Endothelial cell of umbilical vein (primary cell): ENCODE measurements around the gene SYTL2. TPM values are rescaled to one million over a fixed set of nuclear protein-coding genes. Genes with fewer than 3 reads are reported as not detected.

ENCODE experiments used
- BruUV-seq: library from RNA; stranded (reverse); fragments of 400-500 nt; replicated peaks from 2 replicates; lab custom pipeline; 2021; lab: Mats Ljungman, UMichigan
- CTCF ChIA-PET: fragments of 300-600, 350-600 bp; sonication (Branson Sonifier 250); formaldehyde crosslinking; loops from one replicate; lab custom pipeline; 2021; ENCODE audit warnings: antibody characterized with exemption, inconsistent platforms; lab: Charles Lee
- POLR2A ChIA-PET: fragments of 300-600, 350-600 bp; sonication (Branson Sonifier 250); formaldehyde crosslinking; loops from one replicate; lab custom pipeline; 2021; ENCODE audit warnings: antibody characterized with exemption, inconsistent platforms; lab: Charles Lee
- DNase-seq: peaks from one replicate; pipeline ENCODE4 v3.0.0-alpha.2; 2011; ENCODE audit warnings: low read depth, low spot score
- FAIRE-seq: peaks from 2 replicates; lab custom pipeline; 2011; peaks lifted over from hg19 to GRCh38; lab: Jason Lieb, UNC
- H2AFZ ChIP-seq: 2 replicates; pipeline ENCODE4 v1.6.0; 2012; ENCODE audit warnings: low read depth, low read length, control low read depth, inconsistent platforms
- H3K27ac ChIP-seq: 2 replicates; pipeline ENCODE4 v1.5.1; 2011; ENCODE audit warnings: low read depth, mild to moderate bottlenecking, control low read depth, low read length, moderate library complexity; ENCODE audit not compliant: insufficient read depth
- H3K27me3 ChIP-seq, 2 experiments: 2 replicates each; pipeline versions ENCODE4 v1.6.0 to v1.6.1; 2011; ENCODE audit warnings: low read length in 2 of 2, mixed read lengths in 1 of 2; ENCODE audit not compliant: control insufficient read depth in 2 of 2, insufficient read depth in 2 of 2
- H3K36me3 ChIP-seq, 2 experiments: 2 replicates in 1 of 2; 3 replicates in 1 of 2; pipeline ENCODE4 v1.5.1; 2011; ENCODE audit warnings: low read length in 2 of 2, mild to moderate bottlenecking in 1 of 2, moderate library complexity in 1 of 2; ENCODE audit not compliant: control insufficient read depth in 2 of 2, insufficient read depth in 2 of 2; ENCODE audit errors: extremely low read depth in 1 of 2
- H3K4me1 ChIP-seq: 3 replicates; pipeline ENCODE4 v1.5.1; 2011; ENCODE audit warnings: mild to moderate bottlenecking, low read length; ENCODE audit not compliant: control insufficient read depth, insufficient read depth; ENCODE audit errors: extremely low read depth
- H3K4me2 ChIP-seq: 2 replicates; pipeline ENCODE4 v1.6.1; 2011; ENCODE audit warnings: low read length, control low read depth, mixed read lengths; ENCODE audit not compliant: insufficient read depth
- H3K4me3 ChIP-seq, 3 experiments: fragments of 200-600 bp in 1 of 3; sonication (generic), shearing (Covaris generic) in 1 of 3; replicated peaks in 1 of 3; 2 replicates each; pipeline ENCODE4 v1.5.1; 2011 to 2016; ENCODE audit warnings: control low read depth in 3 of 3, low read length in 3 of 3, mild to moderate bottlenecking in 2 of 3, inconsistent platforms in 1 of 3, low read depth in 1 of 3, moderate library complexity in 1 of 3; ENCODE audit not compliant: insufficient read depth in 1 of 3
- H3K79me2 ChIP-seq: 2 replicates; pipeline ENCODE4 v1.6.0; 2012; ENCODE audit warnings: low read length, inconsistent platforms; ENCODE audit not compliant: control insufficient read depth, insufficient read depth
- H3K9ac ChIP-seq: replicated peaks from 2 replicates; pipeline ENCODE3; 2011; ENCODE audit warnings: low read length, control low read depth; ENCODE audit not compliant: insufficient read depth; ENCODE audit errors: extremely low read depth
- H3K9me1 ChIP-seq: replicated peaks from 3 replicates; pipeline ENCODE4 v1.6.0; 2011; ENCODE audit warnings: mild to moderate bottlenecking, low read length; ENCODE audit not compliant: control insufficient read depth, insufficient read depth; ENCODE audit errors: extremely low read depth
- H3K9me3 ChIP-seq: replicated peaks from 2 replicates; pipeline ENCODE4 v1.5.1; 2012; ENCODE audit warnings: low read length, inconsistent platforms; ENCODE audit not compliant: control insufficient read depth, insufficient read depth
- H4K20me1 ChIP-seq: replicated peaks from 2 replicates; pipeline ENCODE3; 2011; ENCODE audit warnings: mild to moderate bottlenecking, low read length; ENCODE audit not compliant: control insufficient read depth, insufficient read depth; ENCODE audit errors: extremely low read depth
- CTCF ChIP-seq, 2 donors: IDR thresholded peaks; 1 replicate in 1 of 2; 2 replicates in 1 of 2; pipeline ENCODE4 v1.5.1; 2011; ENCODE audit warnings: low read length in 2 of 2, mild to moderate bottlenecking in 2 of 2, moderate library complexity in 2 of 2, control low read depth in 1 of 2, inconsistent platforms in 1 of 2, low read depth in 1 of 2; ENCODE audit not compliant: insufficient read depth in 1 of 2; ENCODE audit errors: extremely low read depth in 1 of 2
- GATA2 ChIP-seq: IDR thresholded peaks from 2 replicates; pipeline ENCODE4 v1.7.0; 2011; ENCODE audit warnings: low read depth, mild to moderate bottlenecking, moderate library complexity, mixed read lengths, low read length; ENCODE audit not compliant: insufficient read length, insufficient read depth
- dilution Hi-C: fragments of 300-500 bp; cut with MboI; formaldehyde crosslinking; loops from one replicate; pipeline ENCODE4 v1.15.0; 2019; ENCODE audit warnings: low sequenced_read_pairs; ENCODE audit not compliant: extremely low pct_ligation_motif_present
- intact Hi-C: fragments of 100-400 bp; cut with micrococcal nuclease; formaldehyde crosslinking; loops from one replicate; pipeline ENCODE4 v1.10.0; 2022
- polyA plus RNA-seq, 4 experiments: library from polyadenylated mRNA; depleted of rRNA in 3 of 4; stranded (reverse) in 3 of 4; unstranded in 1 of 4; fragments of >200 nt; gene quantifications; 2 replicates each; pipeline versions ENCODE4 v1.2.1 to v1.2.3, GENCODE V29; 2011 to 2012; ENCODE audit warnings: missing spikeins in 1 of 4
- total RNA-seq: library from RNA; stranded (reverse); gene quantifications from 2 replicates; pipeline ENCODE4 v1.2.3, GENCODE V29; 2021

The SYTL2 gene
- total and polyA plus RNA-seq, 2 donors (not counting 3 experiments of a cell fraction or from before 2014, with no cell fraction given) = 1.4 to 2.4 TPM

- H3K4me3 ChIP-seq = no peak overlapping the region
- H3K36me3 ChIP-seq = no peaks in the 10 kb centered on the region
- no peak overlapping the region for H3K27ac ChIP-seq
- no peaks in the 10 kb centered on the region for H4K20me1 ChIP-seq
- no peak for TF ChIP-seq CTCF (IDR thresholded peaks at IDR 0.05; ENCODE audit: extremely low read depth in 1 of 2, insufficient read depth in 1 of 2, low read depth in 1 of 2, low read length in 2 of 2)
- no peak overlapping the region for H3K4me2 ChIP-seq
- DNase-seq (no peak), FAIRE-seq (no peak)
- ChIA-PET POLR2A (no interaction called here), CTCF (no interaction called here)
- no peak overlapping the region for H2AFZ ChIP-seq
- H3K27me3 ChIP-seq = peaks cover 4 to 5% of the 10 kb centered on the region in 2 experiments
- no peaks in the 10 kb centered on the region for H3K9me3 ChIP-seq
- no peaks in the 10 kb centered on the region for H3K9me1 ChIP-seq
- dilution Hi-C loops (no loop called here), intact Hi-C loops (loop anchor here (2.0 kb wide), 2 partner anchors 13 to 25 kb away; no protein-coding TSS in a partner anchor)
- no peak overlapping the region for H3K9ac ChIP-seq
- BruUV-seq = no TSS peak
- H3K4me1 ChIP-seq = peaks cover 5% of the 10 kb centered on the region
- H3K79me2 ChIP-seq = no peaks in the 10 kb centered on the region
Observed at GRCh38 chr11:85751724-85752123, 59.2 kb downstream of the SYTL2 start.

GRCh38 chr11:85750646-85751045 is 60.3 kb downstream of the SYTL2 start:
- TF ChIP-seq GATA2 = no peak
- peaks cover 4 to 5% of the 10 kb centered on the region in 2 experiments for H3K27me3 ChIP-seq
- H3K4me2 ChIP-seq = no peak overlapping the region
- POLR2A ChIA-PET = no interaction called here
- H4K20me1 ChIP-seq = no peaks in the 10 kb centered on the region
- no peaks in the 10 kb centered on the region for H3K36me3 ChIP-seq
- DNase-seq (no peak), FAIRE-seq (no peak)
- peaks cover 9% of the 10 kb centered on the region for H3K4me1 ChIP-seq
- H3K4me3 ChIP-seq = no peak overlapping the region
- dilution Hi-C loops = no loop called here
- no peak overlapping the region for H3K27ac ChIP-seq
- H3K9ac ChIP-seq = no peak overlapping the region
- intact Hi-C loops = no loop called here
- H2AFZ ChIP-seq = no peak overlapping the region
- BruUV-seq = no TSS peak
- no peaks in the 10 kb centered on the region for H3K9me1 ChIP-seq
- H3K9me3 ChIP-seq = no peaks in the 10 kb centered on the region
- CTCF ChIA-PET = no interaction called here
- no peaks in the 10 kb centered on the region for H3K79me2 ChIP-seq
